ENCODE data around the gene FA2H. TPM values are rescaled to one million over a fixed set of nuclear protein-coding genes. Genes with fewer than 3 reads are reported as not detected.
A peak's percentile ranks its signal among the peaks of the same experiment; 100 is the strongest.

FA2H gene
- total and polyA plus RNA-seq, 2 of the 13 experiments (the other 11 are each of a cell fraction or from before 2014, with no cell fraction given): 0.20 TPM; not detected in 1

DNA sequence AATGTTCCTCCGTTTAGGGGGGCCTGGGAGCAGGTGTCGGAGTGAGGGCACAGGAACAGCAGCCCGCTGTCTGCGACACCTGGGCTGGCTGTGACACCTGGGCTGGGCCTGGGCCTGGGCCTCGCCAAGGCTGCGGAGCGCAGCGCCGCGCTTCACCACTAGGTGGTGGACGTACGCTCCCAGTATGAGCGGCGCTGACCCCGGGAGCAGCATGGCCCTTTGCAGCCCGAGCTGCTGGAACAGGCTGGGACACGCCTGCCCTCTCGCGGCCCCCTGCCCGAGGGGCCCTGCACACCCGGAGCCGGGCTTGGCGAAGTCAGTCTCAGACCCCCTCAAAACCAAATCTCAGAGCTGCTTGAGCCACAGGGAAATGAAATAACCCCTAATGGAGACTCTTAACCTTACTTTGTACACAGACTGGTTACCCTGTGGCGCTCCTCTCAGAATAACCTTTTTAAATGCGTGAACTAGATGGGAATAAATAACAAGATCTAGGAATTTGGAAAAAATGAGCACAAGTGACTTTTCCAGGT, 38.6 kb upstream of the FA2H start (continued):
- TF ChIP-seq ZNF121 (CRISPR knock-in tag; IDR thresholded peaks at IDR 0.05) (peak; percentile 76; the same call in 1 of the 2 replicates), ZNF777 (CRISPR knock-in tag; IDR thresholded peaks at IDR 0.05) (no peak), HNRNPL (IDR thresholded peaks at IDR 0.05; ENCODE audit: low read depth, low read length) (peak; percentile 66; the same call in 1 of the 2 replicates), CHD2 (IDR thresholded peaks at IDR 0.05; ENCODE audit: low read depth, low read length) (peak; percentile 44; the same call in 1 of the 2 replicates), YY1 (IDR thresholded peaks at IDR 0.05; ENCODE audit: insufficient read depth, insufficient replicate concordance, low read depth, low read length) (peak; percentile 83), DR1 (CRISPR knock-in tag; IDR thresholded peaks at IDR 0.05) (no peak; the same call in 1 of the 2 replicates), ZNF547 (CRISPR knock-in tag; IDR thresholded peaks at IDR 0.05) (peak; percentile 93), ZNF333 (CRISPR knock-in tag; IDR thresholded peaks at IDR 0.05; ENCODE audit: borderline replicate concordance) (no peak), CBX2 (IDR thresholded peaks at IDR 0.05; ENCODE audit: low read depth, low read length) (no peak), CBX2 (CRISPR knock-in tag; IDR thresholded peaks at IDR 0.05; ENCODE audit: low read depth) (0 out of 2 replicates have a peak, but pooled peaks have one; percentile 75), ZNF180 (CRISPR knock-in tag; IDR thresholded peaks at IDR 0.05; ENCODE audit: borderline replicate concordance, low read depth) (no peak), IRF9 (CRISPR knock-in tag; IDR thresholded peaks at IDR 0.05; ENCODE audit: borderline replicate concordance) (no peak; the same call in 1 of the 2 replicates), RBM22 (optimal IDR thresholded peaks at IDR 0.05; ENCODE audit: low read length) (no peak), ZNF569 (CRISPR knock-in tag; IDR thresholded peaks at IDR 0.05; ENCODE audit: borderline replicate concordance) (no peak), NR2F1 (CRISPR knock-in tag; IDR thresholded peaks at IDR 0.05) (peak; percentile 82 to 90), ZSCAN12 (CRISPR knock-in tag; IDR thresholded peaks at IDR 0.05) (no peak), LCORL (IDR thresholded peaks at IDR 0.05) (no peak), LCORL (CRISPR knock-in tag; IDR thresholded peaks at IDR 0.05) (peak; percentile 88), TAF15 (IDR thresholded peaks at IDR 0.05; ENCODE audit: low read depth, low read length, poor library complexity, severe bottlenecking) (no peak)
- TF ChIP-seq, protein P1, sequence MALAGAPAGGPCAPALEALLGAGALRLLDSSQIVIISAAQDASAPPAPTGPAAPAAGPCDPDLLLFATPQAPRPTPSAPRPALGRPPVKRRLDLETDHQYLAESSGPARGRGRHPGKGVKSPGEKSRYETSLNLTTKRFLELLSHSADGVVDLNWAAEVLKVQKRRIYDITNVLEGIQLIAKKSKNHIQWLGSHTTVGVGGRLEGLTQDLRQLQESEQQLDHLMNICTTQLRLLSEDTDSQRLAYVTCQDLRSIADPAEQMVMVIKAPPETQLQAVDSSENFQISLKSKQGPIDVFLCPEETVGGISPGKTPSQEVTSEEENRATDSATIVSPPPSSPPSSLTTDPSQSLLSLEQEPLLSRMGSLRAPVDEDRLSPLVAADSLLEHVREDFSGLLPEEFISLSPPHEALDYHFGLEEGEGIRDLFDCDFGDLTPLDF (CRISPR knock-in tag; IDR thresholded peaks at IDR 0.05): no peak
- TF ChIP-seq, protein P2, sequence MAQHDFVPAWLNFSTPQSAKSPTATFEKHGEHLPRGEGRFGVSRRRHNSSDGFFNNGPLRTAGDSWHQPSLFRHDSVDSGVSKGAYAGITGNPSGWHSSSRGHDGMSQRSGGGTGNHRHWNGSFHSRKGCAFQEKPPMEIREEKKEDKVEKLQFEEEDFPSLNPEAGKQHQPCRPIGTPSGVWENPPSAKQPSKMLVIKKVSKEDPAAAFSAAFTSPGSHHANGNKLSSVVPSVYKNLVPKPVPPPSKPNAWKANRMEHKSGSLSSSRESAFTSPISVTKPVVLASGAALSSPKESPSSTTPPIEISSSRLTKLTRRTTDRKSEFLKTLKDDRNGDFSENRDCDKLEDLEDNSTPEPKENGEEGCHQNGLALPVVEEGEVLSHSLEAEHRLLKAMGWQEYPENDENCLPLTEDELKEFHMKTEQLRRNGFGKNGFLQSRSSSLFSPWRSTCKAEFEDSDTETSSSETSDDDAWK (CRISPR knock-in tag; IDR thresholded peaks at IDR 0.05): no peak
- TF ChIP-seq, protein P3, sequence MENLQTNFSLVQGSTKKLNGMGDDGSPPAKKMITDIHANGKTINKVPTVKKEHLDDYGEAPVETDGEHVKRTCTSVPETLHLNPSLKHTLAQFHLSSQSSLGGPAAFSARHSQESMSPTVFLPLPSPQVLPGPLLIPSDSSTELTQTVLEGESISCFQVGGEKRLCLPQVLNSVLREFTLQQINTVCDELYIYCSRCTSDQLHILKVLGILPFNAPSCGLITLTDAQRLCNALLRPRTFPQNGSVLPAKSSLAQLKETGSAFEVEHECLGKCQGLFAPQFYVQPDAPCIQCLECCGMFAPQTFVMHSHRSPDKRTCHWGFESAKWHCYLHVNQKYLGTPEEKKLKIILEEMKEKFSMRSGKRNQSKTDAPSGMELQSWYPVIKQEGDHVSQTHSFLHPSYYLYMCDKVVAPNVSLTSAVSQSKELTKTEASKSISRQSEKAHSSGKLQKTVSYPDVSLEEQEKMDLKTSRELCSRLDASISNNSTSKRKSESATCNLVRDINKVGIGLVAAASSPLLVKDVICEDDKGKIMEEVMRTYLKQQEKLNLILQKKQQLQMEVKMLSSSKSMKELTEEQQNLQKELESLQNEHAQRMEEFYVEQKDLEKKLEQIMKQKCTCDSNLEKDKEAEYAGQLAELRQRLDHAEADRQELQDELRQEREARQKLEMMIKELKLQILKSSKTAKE (CRISPR knock-in tag; IDR thresholded peaks at IDR 0.05; ENCODE audit: borderline replicate concordance): no peak
- TF ChIP-seq, protein P4, sequence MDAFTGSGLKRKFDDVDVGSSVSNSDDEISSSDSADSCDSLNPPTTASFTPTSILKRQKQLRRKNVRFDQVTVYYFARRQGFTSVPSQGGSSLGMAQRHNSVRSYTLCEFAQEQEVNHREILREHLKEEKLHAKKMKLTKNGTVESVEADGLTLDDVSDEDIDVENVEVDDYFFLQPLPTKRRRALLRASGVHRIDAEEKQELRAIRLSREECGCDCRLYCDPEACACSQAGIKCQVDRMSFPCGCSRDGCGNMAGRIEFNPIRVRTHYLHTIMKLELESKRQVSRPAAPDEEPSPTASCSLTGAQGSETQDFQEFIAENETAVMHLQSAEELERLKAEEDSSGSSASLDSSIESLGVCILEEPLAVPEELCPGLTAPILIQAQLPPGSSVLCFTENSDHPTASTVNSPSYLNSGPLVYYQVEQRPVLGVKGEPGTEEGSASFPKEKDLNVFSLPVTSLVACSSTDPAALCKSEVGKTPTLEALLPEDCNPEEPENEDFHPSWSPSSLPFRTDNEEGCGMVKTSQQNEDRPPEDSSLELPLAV (CRISPR knock-in tag; conservative IDR thresholded peaks at IDR 0.05; ENCODE audit: low read depth): no peak
